HepG2 (cell line): ENCODE results near the gene EGR1. TPM values are rescaled to one million over a fixed set of nuclear protein-coding genes. Genes with fewer than 3 reads are reported as not detected.

Source experiments
- CHD4 ChIP-seq: fragments of 200-600 bp; sonication (generic); IDR thresholded peaks from 2 replicates; pipeline ENCODE4 v1.7.0; 2017; ENCODE audit warnings: mild to moderate bottlenecking, low read length, borderline replicate concordance
- EP300 ChIP-seq, 3 experiments: sonication (generic) in 1 of 3; formaldehyde crosslinking in 1 of 3; IDR thresholded peaks; 2 replicates each; pipeline versions ENCODE4 v1.5.1 to v1.6.1; 2011 to 2020; ENCODE audit warnings: low read depth in 2 of 3, low read length in 2 of 3, borderline replicate concordance in 1 of 3, improper control_type of control experiment in 1 of 3, mild to moderate bottlenecking in 1 of 3, missing genetic modification reagents in 1 of 3, moderate library complexity in 1 of 3
- GABPB1 ChIP-seq: IDR thresholded peaks from 2 replicates; pipeline ENCODE4 v1.6.1; 2016; ENCODE audit warnings: mild to moderate bottlenecking, missing genetic modification reagents, moderate library complexity, missing compliant biosample characterization
- HNRNPK ChIP-seq: fragments of 200-400 bp; formaldehyde crosslinking; IDR thresholded peaks from 2 replicates; pipeline ENCODE4 v1.6.1; 2018; ENCODE audit warnings: low read length, low read depth, moderate library complexity, mild to moderate bottlenecking; ENCODE audit not compliant: poor library complexity, severe bottlenecking
- IRF2 ChIP-seq: IDR thresholded peaks from 2 replicates; pipeline ENCODE4 v1.6.1; 2018; ENCODE audit warnings: missing genetic modification reagents, missing compliant biosample characterization
- KLF16 ChIP-seq, 2 experiments: sonication (generic) in 1 of 2; formaldehyde crosslinking in 1 of 2; IDR thresholded peaks; 2 replicates each; pipeline versions ENCODE4 v1.6.1 to v1.8.0; 2016 to 2023; ENCODE audit warnings: missing genetic modification reagents in 2 of 2, missing compliant biosample characterization in 1 of 2
- NFKB2 ChIP-seq: sonication (generic); formaldehyde crosslinking; IDR thresholded peaks from 2 replicates; pipeline ENCODE4 v1.4.0; 2020; ENCODE audit warnings: missing genetic modification reagents, borderline replicate concordance
- RXRB ChIP-seq: IDR thresholded peaks from 2 replicates; pipeline ENCODE4 v1.6.1; 2016; ENCODE audit warnings: borderline replicate concordance, missing genetic modification reagents, missing compliant biosample characterization
- ZFP36 ChIP-seq: fragments of 150-350 bp; IDR thresholded peaks from 2 replicates; pipeline ENCODE4 v1.6.1; 2018; ENCODE audit warnings: borderline replicate concordance, low read length, low read depth; ENCODE audit not compliant: partially characterized antibody
- ZNF317 ChIP-seq: sonication (generic); formaldehyde crosslinking; IDR thresholded peaks from 2 replicates; pipeline ENCODE4 v1.5.0; 2020; ENCODE audit warnings: mild to moderate bottlenecking, missing genetic modification reagents
- ZNF354B ChIP-seq: sonication (generic); formaldehyde crosslinking; IDR thresholded peaks from 2 replicates; pipeline ENCODE4 v1.8.0; 2022; ENCODE audit warnings: mild to moderate bottlenecking, missing genetic modification reagents
- ZNF558 ChIP-seq: sonication (generic); formaldehyde crosslinking; IDR thresholded peaks from 2 replicates; pipeline ENCODE4 v1.9.0; 2022; ENCODE audit warnings: mild to moderate bottlenecking, missing genetic modification reagents, borderline replicate concordance
- ZNF607 ChIP-seq: sonication (generic); formaldehyde crosslinking; IDR thresholded peaks from 2 replicates; pipeline ENCODE4 v1.5.1; 2020; ENCODE audit warnings: missing genetic modification reagents, mild to moderate bottlenecking, borderline replicate concordance
- ZNF616 ChIP-seq: sonication (generic); formaldehyde crosslinking; IDR thresholded peaks from 2 replicates; pipeline ENCODE4 v1.5.0; 2020; ENCODE audit warnings: low read depth, mild to moderate bottlenecking, missing genetic modification reagents
- polyA plus RNA-seq, 8 experiments: library from polyadenylated mRNA; depleted of rRNA in 3 of 8; stranded (reverse) in 7 of 8; unstranded in 1 of 8; fragments of >200 nt; fragmentation: Illumina TruSeq in 4 of 8; extraction: Trizol in 4 of 8; gene quantifications; 2 replicates each; pipeline versions ENCODE4 v1.2.1 to v1.2.3, GENCODE V29; 2011 to 2016; ENCODE audit warnings: low read depth in 4 of 8, missing spikeins in 1 of 8, mixed read lengths in 1 of 8; ENCODE audit not compliant: insufficient read depth in 1 of 8
- total RNA-seq, 5 experiments: library from RNA; depleted of rRNA; stranded (reverse); fragments of >200 nt; fragmentation: Illumina TruSeq; extraction: Trizol; gene quantifications; 2 replicates each; pipeline ENCODE4 v1.2.3, GENCODE V29; 2016; ENCODE audit warnings: low read depth in 1 of 5

EGR1 gene
- total and polyA plus RNA-seq, 2 of the 13 experiments (the other 11 are each of a cell fraction or from before 2014, with no cell fraction given): 4.1 to 4.5 TPM

GRCh38 chr5:138464388-138465260 is 655 bp upstream of the EGR1 start (continued):
- peak; percentile 77 for TF ChIP-seq HNRNPK
- no peak for TF ChIP-seq IRF2
- TF ChIP-seq ZNF558: peak; percentile 75; the same call in 1 of the 2 replicates
- peak; percentile 86; the same call in 1 of the 2 replicates for TF ChIP-seq CHD4
- peak; percentile 72 for TF ChIP-seq GABPB1 (CRISPR knock-in tag)
- no peak; the same call in 1 of the 2 replicates for TF ChIP-seq ZNF616 (CRISPR knock-in tag)
- TF ChIP-seq EP300 (IDR thresholded peaks at IDR 0.05; ENCODE audit: low read depth in 2 of 2, low read length in 2 of 2): no peak
- TF ChIP-seq EP300 (CRISPR knock-in tag; IDR thresholded peaks at IDR 0.05; ENCODE audit: borderline replicate concordance): peak; percentile 24; the same call in 1 of the 2 replicates
- TF ChIP-seq ZNF607 (CRISPR knock-in tag): peak; percentile 87
- peak; percentile 19; the same call in 1 of the 2 replicates for TF ChIP-seq NFKB2 (CRISPR knock-in tag)
- TF ChIP-seq ZNF317 (CRISPR knock-in tag): 0 out of 2 replicates have a peak, but pooled peaks have one; percentile 3
- TF ChIP-seq KLF16 (CRISPR knock-in tag; IDR thresholded peaks at IDR 0.05): peak; percentile 42 to 83; a peak in 2 of 4 replicates
- peak; percentile 99 for TF ChIP-seq ZFP36
- TF ChIP-seq RXRB (CRISPR knock-in tag): peak; percentile 17; the same call in 1 of the 2 replicates
- no peak for TF ChIP-seq ZNF354B
- TF ChIP-seq, all 625 proteins: peak for 205
